GM18951 (cell line): ENCODE results near the gene ADAM29.
"Not testable (repeated sequence)": the region's sequence is repeated elsewhere in the genome, so short reads cannot be mapped to it uniquely, and the experiment has no call there.

Source experiments
- POLR2A ChIP-seq: IDR thresholded peaks from 4 replicates; pipeline ENCODE4 v1.6.1; 2011; ENCODE audit warnings: mild to moderate bottlenecking; ENCODE audit not compliant: insufficient read length, insufficient read depth; ENCODE audit errors: extremely low read depth
- in situ Hi-C: fragments of 300-500 bp; cut with MboI; formaldehyde crosslinking; loops from one replicate; pipeline ENCODE4 v1.12.0; 2022; ENCODE audit warnings: low sequenced_read_pairs, mixed read lengths, inconsistent platforms; ENCODE audit not compliant: unreplicated experiment

ADAM29 gene

DNA sequence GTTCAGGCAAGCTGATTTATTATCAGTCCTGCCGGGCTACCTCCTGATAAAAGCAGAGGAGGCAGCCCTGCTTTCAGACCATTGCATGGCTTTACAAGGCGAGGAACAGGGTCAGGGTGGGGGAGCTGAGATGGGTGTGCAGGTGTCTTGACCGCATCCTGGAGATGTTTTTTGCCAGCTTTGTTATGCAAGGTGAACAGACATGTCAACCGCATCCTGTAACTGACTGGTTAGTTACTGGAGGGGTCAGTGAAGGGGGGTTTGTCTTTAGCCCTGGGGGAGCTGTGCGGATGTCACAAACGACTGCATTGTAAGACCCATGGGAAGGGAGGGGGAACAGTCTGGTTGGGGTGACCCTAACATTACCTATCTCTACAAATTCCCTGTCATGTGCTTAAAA is 10.0 kb downstream of the ADAM29 start:
- in situ Hi-C loops, result no loop called here

DNA sequence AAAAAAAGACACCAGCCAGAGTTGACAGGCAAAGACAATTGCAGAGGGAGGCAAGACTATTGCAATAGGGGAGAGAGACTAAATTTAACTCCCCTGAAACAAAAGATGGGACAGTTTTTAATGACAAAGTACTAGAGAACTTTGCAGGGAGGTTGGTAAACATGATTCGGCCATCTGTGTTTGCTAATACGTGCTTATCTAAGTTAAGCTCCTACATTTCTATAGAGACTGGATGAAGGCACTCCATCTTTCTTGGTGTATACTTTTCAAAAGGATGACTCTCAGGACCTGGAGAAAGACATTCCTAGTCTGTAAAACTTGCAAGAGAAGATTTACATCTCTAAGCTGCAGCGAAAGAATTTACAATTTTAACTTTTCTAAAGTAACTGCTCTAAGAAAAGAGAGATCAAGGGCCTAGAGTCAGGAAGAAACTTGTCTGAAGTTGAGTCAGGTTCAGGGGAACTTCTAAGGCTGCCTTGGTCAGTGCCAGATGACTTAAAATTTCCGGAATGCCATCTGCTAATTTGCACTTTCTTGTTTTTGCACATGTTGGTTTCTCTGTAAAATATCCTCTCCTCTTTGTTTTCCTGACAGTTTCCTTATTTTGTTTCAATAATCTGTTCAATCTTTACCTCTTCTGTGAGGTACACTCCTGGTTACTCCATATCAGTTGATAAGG is 10.6 kb downstream of the ADAM29 start:
- in situ Hi-C loops, result no loop called here
- peak; percentile 6 for TF ChIP-seq POLR2A

More for the DNA sequence above, 10.0 kb downstream of the ADAM29 start:
- TF ChIP-seq POLR2A, result no peak

DNA sequence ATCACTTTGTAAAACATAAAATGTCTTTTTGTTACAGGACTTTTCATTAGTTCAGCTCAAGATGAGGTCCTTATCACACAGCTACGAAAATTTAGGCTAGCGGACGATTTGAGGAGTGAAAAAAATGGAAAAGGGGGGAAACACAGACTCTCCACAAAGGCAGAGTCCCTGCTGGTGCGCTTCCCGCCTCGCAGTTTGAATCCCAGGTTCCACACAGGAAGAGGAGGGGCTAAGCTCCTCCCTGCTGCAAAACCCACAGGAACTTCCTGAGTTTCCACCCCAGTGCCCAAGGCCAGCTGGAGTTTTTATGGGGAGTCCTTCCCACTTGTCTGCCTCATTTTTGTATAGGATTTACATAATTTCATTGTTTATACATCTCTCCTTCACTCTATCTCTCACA is 11.2 kb downstream of the ADAM29 start:
- in situ Hi-C loops, result no loop called here
- TF ChIP-seq POLR2A, result no peak

- TF ChIP-seq POLR2A, result no peak
- in situ Hi-C loops, result no loop called here
Measured at GRCh38 chr4:174930895-174931294, 12.7 kb downstream of the ADAM29 start.

DNA sequence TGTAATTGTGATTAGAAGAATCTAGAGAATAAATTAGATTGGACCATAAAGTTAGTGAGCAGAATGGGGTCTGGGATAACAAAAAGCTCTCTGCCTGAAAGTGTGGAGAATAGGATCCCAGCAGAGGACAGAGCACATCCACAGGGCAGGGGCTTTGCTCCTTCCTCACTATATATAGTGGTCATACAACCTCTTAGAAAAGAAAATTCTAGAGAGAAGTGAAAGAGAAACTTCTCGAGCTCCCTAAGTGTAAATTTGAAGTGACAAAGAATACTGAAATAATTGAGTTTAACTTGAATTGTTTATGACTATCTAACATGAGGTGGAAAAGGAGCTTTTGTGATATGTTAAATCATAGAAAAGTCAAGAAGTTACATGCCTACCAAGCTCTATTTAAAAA is 14.9 kb downstream of the ADAM29 start:
- in situ Hi-C loops, result no loop called here
- TF ChIP-seq POLR2A, result no peak

GRCh38 chr4:174934360-174934759 is 16.2 kb downstream of the ADAM29 start:
- TF ChIP-seq POLR2A, result no peak
- in situ Hi-C loops, result no loop called here

GRCh38 chr4:174935607-174936006 is 17.4 kb downstream of the ADAM29 start:
- TF ChIP-seq POLR2A, result no peak
- in situ Hi-C loops, result no loop called here

GRCh38 chr4:174940002-174940401 is 21.8 kb downstream of the ADAM29 start:
- no peak for TF ChIP-seq POLR2A

GRCh38 chr4:174946246-174946645 is 28.1 kb downstream of the ADAM29 start:
- in situ Hi-C loops, result no loop called here
- TF ChIP-seq POLR2A, result no peak

More at GRCh38 chr4:174940002-174940401, 21.8 kb downstream of the ADAM29 start:
- in situ Hi-C loops, result no loop called here

DNA sequence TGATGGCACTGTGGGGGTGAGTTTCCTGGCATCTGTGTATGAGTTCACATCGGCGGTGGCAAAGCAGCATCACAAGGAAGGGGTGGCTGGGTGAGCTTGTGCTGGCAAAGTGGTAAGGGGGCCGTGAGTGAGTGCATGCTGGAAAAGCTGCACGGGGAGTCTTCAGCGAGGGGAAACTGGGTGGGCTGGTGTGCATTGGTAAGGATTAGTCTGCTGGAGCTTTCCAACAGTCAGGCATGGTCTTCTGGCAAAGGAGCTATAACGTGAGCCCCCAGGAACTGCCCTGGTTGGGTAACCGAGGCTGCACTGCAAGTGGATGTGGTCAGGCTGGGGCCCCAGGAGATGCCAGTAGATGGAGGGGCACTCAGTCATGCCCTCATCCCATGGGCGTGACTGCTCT is 30.7 kb downstream of the ADAM29 start:
- in situ Hi-C loops, result no loop called here
- no peak for TF ChIP-seq POLR2A

GRCh38 chr4:174972911-174973310 is 54.8 kb downstream of the ADAM29 start:
- in situ Hi-C loops, result no loop called here
- no peak for TF ChIP-seq POLR2A

DNA sequence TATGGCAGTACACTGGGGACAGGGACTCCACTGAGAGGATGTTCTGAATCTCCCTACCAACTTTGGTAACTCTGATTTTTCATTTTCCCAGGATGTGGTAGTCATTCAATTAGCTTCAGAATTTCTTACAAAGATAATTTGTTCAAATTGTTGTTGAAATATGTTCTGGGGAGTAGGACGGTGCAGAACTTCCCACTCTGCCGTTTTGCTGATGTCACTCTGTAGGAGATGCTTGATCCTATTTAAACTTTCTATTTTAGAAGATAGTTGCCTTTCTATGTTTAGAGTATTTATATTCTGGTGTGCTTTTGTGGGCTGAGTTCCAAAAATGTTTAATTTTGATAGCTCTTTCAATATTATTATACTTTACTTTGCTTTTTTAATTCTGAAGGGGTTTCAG is 55.2 kb downstream of the ADAM29 start:
- in situ Hi-C loops, result no loop called here
- TF ChIP-seq POLR2A, result no peak

DNA sequence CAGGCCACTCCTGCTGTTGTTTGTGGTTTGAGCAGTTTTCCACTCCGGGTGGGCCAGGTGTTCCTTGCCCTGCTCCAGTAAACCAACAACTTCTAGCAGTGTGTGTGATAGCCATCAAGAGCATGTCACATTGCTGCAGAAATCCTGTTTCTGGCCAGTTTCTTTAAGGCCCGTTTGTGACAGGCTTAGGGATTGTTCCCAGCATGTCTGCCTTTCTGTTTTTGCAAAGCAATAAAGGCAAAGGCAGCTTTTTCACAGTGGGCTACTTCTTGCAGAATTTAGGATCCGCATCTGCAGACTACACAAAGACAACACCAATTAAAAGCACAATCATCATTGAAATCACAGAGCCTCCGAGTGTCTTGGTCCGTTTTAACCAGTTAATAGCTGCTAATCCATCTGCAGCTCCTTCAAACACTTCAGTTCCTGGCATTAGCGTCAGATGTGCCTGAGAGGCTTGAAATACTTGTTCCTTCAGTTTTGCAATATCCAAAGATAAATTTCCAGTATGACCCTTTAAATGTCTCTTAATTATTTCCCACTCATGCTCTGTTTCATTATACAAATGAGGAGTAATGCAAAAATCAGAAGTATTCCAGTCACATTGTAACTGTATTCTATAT is 65.1 kb downstream of the ADAM29 start:
- no peak for TF ChIP-seq POLR2A
- in situ Hi-C loops, result no loop called here

DNA sequence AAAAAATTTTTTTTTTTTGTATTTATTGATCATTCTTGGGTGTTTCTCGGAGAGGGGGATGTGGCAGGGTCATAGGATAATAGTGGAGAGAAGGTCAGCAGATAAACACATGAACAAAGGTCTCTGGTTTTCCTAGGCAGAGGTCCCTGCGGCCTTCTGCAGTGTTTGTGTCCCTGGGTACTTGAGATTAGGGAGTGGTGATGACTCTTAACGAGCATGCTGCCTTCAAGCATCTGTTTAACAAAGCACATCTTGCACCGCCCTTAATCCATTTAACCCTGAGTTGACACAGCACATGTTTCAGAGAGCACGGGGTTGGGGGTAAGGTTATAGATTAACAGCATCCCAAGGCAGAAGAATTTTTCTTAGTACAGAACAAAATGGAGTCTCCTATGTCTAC is 65.7 kb downstream of the ADAM29 start:
- in situ Hi-C loops, result not testable (repeated sequence)
